A549 treated with AZD9567 at 1 μM for 4 hours (cell line): Measurements from ENCODE around the gene TMEM171. TPM values are rescaled to one million over a fixed set of nuclear protein-coding genes. Genes with fewer than 3 reads are reported as not detected.

ENCODE experiments used
- total RNA-seq: library from RNA; stranded (reverse); fragments of 200-300 nt; extraction: Qiagen RNA extraction; gene quantifications from 5 replicates; pipeline ENCODE4 v1.2.3, GENCODE V29; 2022; ENCODE audit not compliant: insufficient read depth

The TMEM171 gene
- 4.3 to 8.6 TPM (median 5.8 TPM) in 5 replicates for total RNA-seq

GRCh38 chr5:73120222-73121118 lies at the start of gene TMEM171:
Gene TMEM171, plus strand, starts transcription at chr5:73120575. Its CDS starts 2,799 bp downstream, at chr5:73123374.

GRCh38 chr5:73172951-73173350 lies 52.6 kb downstream of the TMEM171 start, which contains the start of gene TMEM174:
Gene TMEM174, plus strand, starts transcription at chr5:73173193. Its CDS starts 51 bp downstream, at chr5:73173244.

Other genes with a start within 250 kb of the TMEM171 start
- gene FCHO2, start 164.5 kb upstream of the TMEM171 start, total RNA-seq = 12.2 to 15.9 TPM (median 13.5 TPM) in 5 replicates
- not detected in 5 replicates for gene TMEM174, start 52.6 kb downstream of the TMEM171 start, total RNA-seq